ENCODE results near the gene ARHGAP24.

ARHGAP24 gene

GRCh38 chr4:85956293-85956945, 481.5 kb downstream of the ARHGAP24 start:
- H3K27ac ChIP-seq (ENCODE audit: low read length): no peak overlapping the region
- no peaks in the 10 kb centered on the region for H3K9me3 ChIP-seq (replicated peaks; ENCODE audit: insufficient read depth, low read length)
- no peak overlapping the region for H3K9ac ChIP-seq (ENCODE audit: low read length)
- TF ChIP-seq CTCF (IDR thresholded peaks at IDR 0.05; ENCODE audit: low read length) (no peak), EZH2 (optimal IDR thresholded peaks at IDR 0.05; ENCODE audit: low read depth, low read length) (no peak), EZH2phosphoT487 (IDR thresholded peaks at IDR 0.05; ENCODE audit: low read length) (no peak)
- no peak overlapping the region for H3K4me3 ChIP-seq (ENCODE audit: low read length)
- H3K36me3 ChIP-seq (replicated peaks; ENCODE audit: insufficient read depth, low read length): no peaks in the 10 kb centered on the region
- no peaks in the 10 kb centered on the region for H4K20me1 ChIP-seq (ENCODE audit: insufficient read depth, low read length)
- DNase-seq: no peak
- no peaks in the 10 kb centered on the region for H3K9me2 ChIP-seq (replicated peaks; ENCODE audit: insufficient read depth, low read length)
- H3K27me3 ChIP-seq (replicated peaks; ENCODE audit: insufficient read depth, low read length): no peaks in the 10 kb centered on the region
- H3K4me2 ChIP-seq (ENCODE audit: low read depth, low read length): no peak overlapping the region
- no peaks in the 10 kb centered on the region for H3K79me2 ChIP-seq (ENCODE audit: low read length)
- no peaks in the 10 kb centered on the region for H3K4me1 ChIP-seq (ENCODE audit: low read length)
- H3F3A ChIP-seq (ENCODE audit: insufficient read depth, low read length): no peaks in the 10 kb centered on the region
- H2AFZ ChIP-seq (ENCODE audit: low read length): no peak overlapping the region

GRCh38 chr4:85961887-85962286, 486.9 kb downstream of the ARHGAP24 start:
- H2AFZ ChIP-seq (ENCODE audit: low read length): no peak overlapping the region
- TF ChIP-seq CTCF (IDR thresholded peaks at IDR 0.05; ENCODE audit: low read length): no peak
- no peak for TF ChIP-seq EZH2 (optimal IDR thresholded peaks at IDR 0.05; ENCODE audit: low read depth, low read length)
- TF ChIP-seq EZH2phosphoT487 (IDR thresholded peaks at IDR 0.05; ENCODE audit: low read length): no peak
- no peaks in the 10 kb centered on the region for H3K4me1 ChIP-seq (ENCODE audit: low read length)
- H3K9me2 ChIP-seq (replicated peaks; ENCODE audit: insufficient read depth, low read length): no peaks in the 10 kb centered on the region
- no peaks in the 10 kb centered on the region for H3K36me3 ChIP-seq (replicated peaks; ENCODE audit: insufficient read depth, low read length)
- no peak for DNase-seq
- no peaks in the 10 kb centered on the region for H3K79me2 ChIP-seq (ENCODE audit: low read length)
- no peak overlapping the region for H3K27ac ChIP-seq (ENCODE audit: low read length)
- no peaks in the 10 kb centered on the region for H4K20me1 ChIP-seq (ENCODE audit: insufficient read depth, low read length)
- H3K4me3 ChIP-seq (ENCODE audit: low read length): no peak overlapping the region
- no peaks in the 10 kb centered on the region for H3K27me3 ChIP-seq (replicated peaks; ENCODE audit: insufficient read depth, low read length)
- H3K4me2 ChIP-seq (ENCODE audit: low read depth, low read length): no peak overlapping the region
- H3K9ac ChIP-seq (ENCODE audit: low read length): no peak overlapping the region
- no peaks in the 10 kb centered on the region for H3F3A ChIP-seq (ENCODE audit: insufficient read depth, low read length)
- no peaks in the 10 kb centered on the region for H3K9me3 ChIP-seq (replicated peaks; ENCODE audit: insufficient read depth, low read length)

GRCh38 chr4:85963231-85963630, 488.3 kb downstream of the ARHGAP24 start:
- Histone ChIP-seq H3K27ac (ENCODE audit: low read length) (no peak overlapping the region), H4K20me1 (ENCODE audit: insufficient read depth, low read length) (no peaks in the 10 kb centered on the region), H3K9me2 (replicated peaks; ENCODE audit: insufficient read depth, low read length) (no peaks in the 10 kb centered on the region), H3K9ac (ENCODE audit: low read length) (no peak overlapping the region), H2AFZ (ENCODE audit: low read length) (no peak overlapping the region), H3K4me2 (ENCODE audit: low read depth, low read length) (no peak overlapping the region), H3K79me2 (ENCODE audit: low read length) (no peaks in the 10 kb centered on the region), H3K36me3 (replicated peaks; ENCODE audit: insufficient read depth, low read length) (no peaks in the 10 kb centered on the region), H3K4me1 (ENCODE audit: low read length) (no peaks in the 10 kb centered on the region), H3K9me3 (replicated peaks; ENCODE audit: insufficient read depth, low read length) (no peaks in the 10 kb centered on the region), H3F3A (ENCODE audit: insufficient read depth, low read length) (no peaks in the 10 kb centered on the region), H3K4me3 (ENCODE audit: low read length) (no peak overlapping the region), H3K27me3 (replicated peaks; ENCODE audit: insufficient read depth, low read length) (no peaks in the 10 kb centered on the region)
- no peak for DNase-seq
- TF ChIP-seq EZH2phosphoT487 (IDR thresholded peaks at IDR 0.05; ENCODE audit: low read length) (no peak), CTCF (IDR thresholded peaks at IDR 0.05; ENCODE audit: low read length) (no peak), EZH2 (optimal IDR thresholded peaks at IDR 0.05; ENCODE audit: low read depth, low read length) (no peak)

Data from MM.1S (cell line).